Measurements from ENCODE around the gene LDHD. TPM values are rescaled to one million over a fixed set of nuclear protein-coding genes. Genes with fewer than 3 reads are reported as not detected.

The LDHD gene
- polyA plus RNA-seq, 2 of the 4 experiments (the other 2 are of a cell fraction) = 0.79 to 1.1 TPM

DNA sequence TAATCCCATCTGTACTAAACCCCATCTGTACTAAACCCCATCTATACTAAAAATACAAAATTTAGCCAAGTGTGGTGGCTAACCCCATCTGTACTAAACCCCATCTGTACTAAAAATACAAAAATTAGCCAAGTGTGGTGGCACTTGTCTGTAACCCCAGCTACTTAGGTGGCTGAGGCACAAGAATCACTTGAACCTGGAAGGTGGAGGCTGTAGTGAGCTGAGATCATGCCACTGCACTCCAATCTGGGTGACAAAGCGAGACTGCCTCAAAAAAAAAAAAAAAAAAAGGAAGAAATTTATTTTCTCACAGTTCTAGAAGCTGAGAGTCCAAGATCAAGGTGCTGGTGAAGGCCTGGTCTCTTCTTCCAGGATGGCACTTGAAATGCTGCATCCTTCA, 43.8 kb upstream of the LDHD start:
- Histone ChIP-seq H3K4me2 (no peak overlapping the region), H3K4me3 (no peak overlapping the region), H3K4me1 (no peaks in the 10 kb centered on the region), H3K27ac (no peak overlapping the region), H3K9me3 (peaks cover 77% of the 10 kb centered on the region)
- DNase-seq (ENCODE audit: low read depth in 1 of 2, low spot score in 1 of 2) = no peak
- ChIA-PET CTCF (no interaction called here), POLR2A (no interaction called here)
- WGBS (ENCODE audit: missing lambda C conversion rate) = 91% methylated on average over 1 of the region's 1 CpG
- no peak for TF ChIP-seq TP53 (CRISPR knock-in tag; IDR thresholded peaks at IDR 0.05)
- TF ChIP-seq EHF (CRISPR knock-in tag; IDR thresholded peaks at IDR 0.05) = no peak
- TF ChIP-seq SREBF2 (IDR thresholded peaks at IDR 0.05) = no peak
- TF ChIP-seq FOXS1 (CRISPR knock-in tag; IDR thresholded peaks at IDR 0.05) = no peak
- no peak for TF ChIP-seq RARB (CRISPR knock-in tag; IDR thresholded peaks at IDR 0.05)
- no peak for TF ChIP-seq RFX5 (IDR thresholded peaks at IDR 0.05)
- TF ChIP-seq HOXA7 (CRISPR knock-in tag; IDR thresholded peaks at IDR 0.05) = no peak
- no peak for TF ChIP-seq RCOR1 (IDR thresholded peaks at IDR 0.05; ENCODE audit: low read depth, low read length)
- TF ChIP-seq CHD2 (IDR thresholded peaks at IDR 0.05; ENCODE audit: low read length, partially characterized antibody) = no peak
- TF ChIP-seq, protein P1, sequence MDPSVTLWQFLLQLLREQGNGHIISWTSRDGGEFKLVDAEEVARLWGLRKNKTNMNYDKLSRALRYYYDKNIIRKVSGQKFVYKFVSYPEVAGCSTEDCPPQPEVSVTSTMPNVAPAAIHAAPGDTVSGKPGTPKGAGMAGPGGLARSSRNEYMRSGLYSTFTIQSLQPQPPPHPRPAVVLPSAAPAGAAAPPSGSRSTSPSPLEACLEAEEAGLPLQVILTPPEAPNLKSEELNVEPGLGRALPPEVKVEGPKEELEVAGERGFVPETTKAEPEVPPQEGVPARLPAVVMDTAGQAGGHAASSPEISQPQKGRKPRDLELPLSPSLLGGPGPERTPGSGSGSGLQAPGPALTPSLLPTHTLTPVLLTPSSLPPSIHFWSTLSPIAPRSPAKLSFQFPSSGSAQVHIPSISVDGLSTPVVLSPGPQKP (IDR thresholded peaks at IDR 0.05; ENCODE audit: low read depth, low read length) = no peak
- TF ChIP-seq NFE2L2 (conservative IDR thresholded peaks at IDR 0.05; ENCODE audit: low read length) = no peak
- no peak for TF ChIP-seq POLR2AphosphoS2 (conservative IDR thresholded peaks at IDR 0.05; ENCODE audit: low read length)
- no peak for TF ChIP-seq JUN (IDR thresholded peaks at IDR 0.05)
- TF ChIP-seq, protein P2, sequence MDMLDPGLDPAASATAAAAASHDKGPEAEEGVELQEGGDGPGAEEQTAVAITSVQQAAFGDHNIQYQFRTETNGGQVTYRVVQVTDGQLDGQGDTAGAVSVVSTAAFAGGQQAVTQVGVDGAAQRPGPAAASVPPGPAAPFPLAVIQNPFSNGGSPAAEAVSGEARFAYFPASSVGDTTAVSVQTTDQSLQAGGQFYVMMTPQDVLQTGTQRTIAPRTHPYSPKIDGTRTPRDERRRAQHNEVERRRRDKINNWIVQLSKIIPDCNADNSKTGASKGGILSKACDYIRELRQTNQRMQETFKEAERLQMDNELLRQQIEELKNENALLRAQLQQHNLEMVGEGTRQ (IDR thresholded peaks at IDR 0.05) = no peak
- ATAC-seq = no peak
- FAIRE-seq = no peak

DNA sequence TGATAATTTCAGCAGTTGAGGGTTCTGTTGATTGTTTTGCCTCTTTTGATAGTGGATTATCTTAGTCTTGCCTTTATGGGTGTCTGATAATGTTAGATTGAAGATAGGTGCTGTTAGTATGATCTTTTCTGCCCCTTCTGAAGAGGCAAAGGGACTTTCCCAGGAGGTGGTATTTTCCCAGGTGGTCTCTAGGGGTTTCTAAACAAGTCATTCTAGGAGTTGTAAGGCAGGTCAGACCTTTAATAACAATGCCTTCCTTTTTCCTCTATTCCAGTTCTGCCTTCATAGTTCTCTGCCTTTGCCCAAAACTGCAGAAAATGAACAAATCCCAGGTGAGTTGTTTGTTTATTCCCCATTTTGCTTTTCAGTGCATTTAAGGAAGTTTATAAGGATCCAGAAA, 36.1 kb upstream of the LDHD start:
- ATAC-seq (no peak), DNase-seq (ENCODE audit: low read depth in 1 of 2, low spot score in 1 of 2) (no peak), FAIRE-seq (no peak)
- ChIA-PET POLR2A (no interaction called here), CTCF (no interaction called here)
- Histone ChIP-seq H3K9me3 (peaks cover 63% of the 10 kb centered on the region), H3K4me3 (no peak overlapping the region), H3K4me2 (no peak overlapping the region), H3K27ac (no peak overlapping the region), H3K4me1 (no peaks in the 10 kb centered on the region)
- TF ChIP-seq, protein P3, sequence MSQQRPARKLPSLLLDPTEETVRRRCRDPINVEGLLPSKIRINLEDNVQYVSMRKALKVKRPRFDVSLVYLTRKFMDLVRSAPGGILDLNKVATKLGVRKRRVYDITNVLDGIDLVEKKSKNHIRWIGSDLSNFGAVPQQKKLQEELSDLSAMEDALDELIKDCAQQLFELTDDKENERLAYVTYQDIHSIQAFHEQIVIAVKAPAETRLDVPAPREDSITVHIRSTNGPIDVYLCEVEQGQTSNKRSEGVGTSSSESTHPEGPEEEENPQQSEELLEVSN (IDR thresholded peaks at IDR 0.05; ENCODE audit: borderline replicate concordance, low read depth) = no peak
- TF ChIP-seq RAD21 (conservative IDR thresholded peaks at IDR 0.05 in 1 of 2, IDR thresholded peaks at IDR 0.05 in 1 of 2) (no peak), FOSB (CRISPR knock-in tag; IDR thresholded peaks at IDR 0.05) (no peak), GATA3 (IDR thresholded peaks at IDR 0.05; ENCODE audit: borderline replicate concordance) (no peak), RARB (CRISPR knock-in tag; IDR thresholded peaks at IDR 0.05) (no peak), FOSL2 (IDR thresholded peaks at IDR 0.05) (no peak), FOSL2 (CRISPR knock-in tag; IDR thresholded peaks at IDR 0.05) (no peak)
- TF ChIP-seq, protein P4, sequence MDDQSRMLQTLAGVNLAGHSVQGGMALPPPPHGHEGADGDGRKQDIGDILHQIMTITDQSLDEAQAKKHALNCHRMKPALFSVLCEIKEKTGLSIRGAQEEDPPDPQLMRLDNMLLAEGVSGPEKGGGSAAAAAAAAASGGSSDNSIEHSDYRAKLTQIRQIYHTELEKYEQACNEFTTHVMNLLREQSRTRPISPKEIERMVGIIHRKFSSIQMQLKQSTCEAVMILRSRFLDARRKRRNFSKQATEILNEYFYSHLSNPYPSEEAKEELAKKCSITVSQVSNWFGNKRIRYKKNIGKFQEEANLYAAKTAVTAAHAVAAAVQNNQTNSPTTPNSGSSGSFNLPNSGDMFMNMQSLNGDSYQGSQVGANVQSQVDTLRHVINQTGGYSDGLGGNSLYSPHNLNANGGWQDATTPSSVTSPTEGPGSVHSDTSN (IDR thresholded peaks at IDR 0.05) = no peak
- TF ChIP-seq, protein P5, sequence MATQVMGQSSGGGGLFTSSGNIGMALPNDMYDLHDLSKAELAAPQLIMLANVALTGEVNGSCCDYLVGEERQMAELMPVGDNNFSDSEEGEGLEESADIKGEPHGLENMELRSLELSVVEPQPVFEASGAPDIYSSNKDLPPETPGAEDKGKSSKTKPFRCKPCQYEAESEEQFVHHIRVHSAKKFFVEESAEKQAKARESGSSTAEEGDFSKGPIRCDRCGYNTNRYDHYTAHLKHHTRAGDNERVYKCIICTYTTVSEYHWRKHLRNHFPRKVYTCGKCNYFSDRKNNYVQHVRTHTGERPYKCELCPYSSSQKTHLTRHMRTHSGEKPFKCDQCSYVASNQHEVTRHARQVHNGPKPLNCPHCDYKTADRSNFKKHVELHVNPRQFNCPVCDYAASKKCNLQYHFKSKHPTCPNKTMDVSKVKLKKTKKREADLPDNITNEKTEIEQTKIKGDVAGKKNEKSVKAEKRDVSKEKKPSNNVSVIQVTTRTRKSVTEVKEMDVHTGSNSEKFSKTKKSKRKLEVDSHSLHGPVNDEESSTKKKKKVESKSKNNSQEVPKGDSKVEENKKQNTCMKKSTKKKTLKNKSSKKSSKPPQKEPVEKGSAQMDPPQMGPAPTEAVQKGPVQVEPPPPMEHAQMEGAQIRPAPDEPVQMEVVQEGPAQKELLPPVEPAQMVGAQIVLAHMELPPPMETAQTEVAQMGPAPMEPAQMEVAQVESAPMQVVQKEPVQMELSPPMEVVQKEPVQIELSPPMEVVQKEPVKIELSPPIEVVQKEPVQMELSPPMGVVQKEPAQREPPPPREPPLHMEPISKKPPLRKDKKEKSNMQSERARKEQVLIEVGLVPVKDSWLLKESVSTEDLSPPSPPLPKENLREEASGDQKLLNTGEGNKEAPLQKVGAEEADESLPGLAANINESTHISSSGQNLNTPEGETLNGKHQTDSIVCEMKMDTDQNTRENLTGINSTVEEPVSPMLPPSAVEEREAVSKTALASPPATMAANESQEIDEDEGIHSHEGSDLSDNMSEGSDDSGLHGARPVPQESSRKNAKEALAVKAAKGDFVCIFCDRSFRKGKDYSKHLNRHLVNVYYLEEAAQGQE (IDR thresholded peaks at IDR 0.05) = no peak
